GM19455 (cell line): ENCODE measurements around the gene DDX17.
"Not testable (repeated sequence)": the region's sequence is repeated elsewhere in the genome, so short reads cannot be mapped to it uniquely, and the experiment has no call there.

Experiments used
- ATAC-seq: cut with Tn5 transposase; IDR thresholded peaks from one replicate; pipeline ENCODE4 v1.9.1; 2021; ENCODE audit not compliant: unreplicated experiment

DDX17 gene

GRCh38 chr22:38494498-38494897 lies 11.6 kb downstream of the DDX17 start:
- ATAC-seq = no peak

GRCh38 chr22:38491707-38492348 lies 14.3 kb downstream of the DDX17 start:
- no peak for ATAC-seq

- ATAC-seq = no peak
These were observed 15.2 kb downstream of the DDX17 start for GRCh38 chr22:38490915-38491314.

GRCh38 chr22:38490475-38490874 lies 15.6 kb downstream of the DDX17 start:
- ATAC-seq = no peak

- ATAC-seq = no peak
These were observed 16.5 kb downstream of the DDX17 start for GRCh38 chr22:38489561-38490145.

GRCh38 chr22:38489142-38489541 lies 17.0 kb downstream of the DDX17 start:
- no peak for ATAC-seq

GRCh38 chr22:38487946-38488345 lies 18.2 kb downstream of the DDX17 start:
- ATAC-seq = no peak

GRCh38 chr22:38485783-38486182 lies 20.3 kb downstream of the DDX17 start:
- ATAC-seq = no peak

- ATAC-seq = no peak
These were observed 21.9 kb downstream of the DDX17 start for GRCh38 chr22:38484244-38484643.

- no peak for ATAC-seq
These were observed 23.3 kb downstream of the DDX17 start for GRCh38 chr22:38482662-38483308.

GRCh38 chr22:38481871-38482332 lies 24.2 kb downstream of the DDX17 start:
- no peak for ATAC-seq

GRCh38 chr22:38481162-38481870 lies 24.8 kb downstream of the DDX17 start:
- no peak for ATAC-seq

GRCh38 chr22:38479096-38479837 lies 26.8 kb downstream of the DDX17 start:
- no peak for ATAC-seq

- ATAC-seq = no peak
These were observed 28.5 kb downstream of the DDX17 start for GRCh38 chr22:38477585-38477984.

- ATAC-seq = no peak
These were observed 32.0 kb downstream of the DDX17 start for GRCh38 chr22:38474003-38474607.

- ATAC-seq = no peak
These were observed 34.9 kb downstream of the DDX17 start for GRCh38 chr22:38471237-38471636.

- ATAC-seq = not testable (repeated sequence)
These were observed 35.9 kb downstream of the DDX17 start for GRCh38 chr22:38470179-38470578.

GRCh38 chr22:38469306-38469781 lies 36.8 kb downstream of the DDX17 start:
- no peak for ATAC-seq

GRCh38 chr22:38468443-38469305 lies 37.4 kb downstream of the DDX17 start:
- no peak for ATAC-seq
